HG03457 (cell line): ENCODE results near the gene ADAMTS14.

Source experiments
- ATAC-seq: cut with Tn5 transposase; IDR thresholded peaks from one replicate; pipeline ENCODE4 v1.9.1; 2021; ENCODE audit warnings: moderate number of reproducible peaks; ENCODE audit not compliant: unreplicated experiment

ADAMTS14 gene

DNA sequence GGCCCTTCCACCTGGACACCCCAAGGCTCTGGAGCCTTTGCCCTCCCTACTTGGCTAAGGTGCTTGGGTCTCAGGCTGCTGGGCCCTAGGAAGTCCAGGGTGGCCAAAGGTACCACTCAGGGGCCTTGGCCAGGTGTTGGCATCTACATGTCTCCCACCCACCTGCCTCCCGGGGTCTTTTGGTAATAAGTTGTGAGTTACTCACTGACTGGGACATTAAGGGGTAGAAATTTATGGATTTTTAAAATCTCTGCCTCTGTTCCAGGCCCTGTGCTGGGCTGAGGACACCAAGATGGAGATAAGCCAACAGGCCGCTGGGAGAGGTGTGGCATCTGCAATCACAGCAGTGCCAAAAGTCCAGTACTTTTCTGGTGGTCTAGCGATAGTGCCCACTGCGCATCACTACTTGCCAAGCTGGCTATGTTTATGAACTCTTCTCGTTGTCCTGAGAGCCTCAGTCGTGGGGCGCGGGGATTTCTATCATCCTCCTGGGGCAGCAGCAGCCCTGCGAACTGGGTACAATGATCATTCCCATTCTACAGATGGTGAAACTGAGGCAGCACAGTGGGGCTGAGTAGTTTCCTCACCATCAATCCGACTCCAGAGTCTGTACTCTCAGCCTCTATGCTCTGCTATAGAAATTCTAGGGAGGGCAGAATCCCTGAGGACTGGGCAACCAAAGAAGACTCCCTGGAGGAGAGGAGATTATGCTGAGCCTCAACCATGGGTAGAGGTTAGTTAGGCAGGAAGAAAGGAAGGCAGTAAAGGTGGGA is 76.7 kb downstream of the ADAMTS14 start:
- ATAC-seq: no peak

GRCh38 chr10:70749756-70750155 is 77.5 kb downstream of the ADAMTS14 start:
- no peak for ATAC-seq

DNA sequence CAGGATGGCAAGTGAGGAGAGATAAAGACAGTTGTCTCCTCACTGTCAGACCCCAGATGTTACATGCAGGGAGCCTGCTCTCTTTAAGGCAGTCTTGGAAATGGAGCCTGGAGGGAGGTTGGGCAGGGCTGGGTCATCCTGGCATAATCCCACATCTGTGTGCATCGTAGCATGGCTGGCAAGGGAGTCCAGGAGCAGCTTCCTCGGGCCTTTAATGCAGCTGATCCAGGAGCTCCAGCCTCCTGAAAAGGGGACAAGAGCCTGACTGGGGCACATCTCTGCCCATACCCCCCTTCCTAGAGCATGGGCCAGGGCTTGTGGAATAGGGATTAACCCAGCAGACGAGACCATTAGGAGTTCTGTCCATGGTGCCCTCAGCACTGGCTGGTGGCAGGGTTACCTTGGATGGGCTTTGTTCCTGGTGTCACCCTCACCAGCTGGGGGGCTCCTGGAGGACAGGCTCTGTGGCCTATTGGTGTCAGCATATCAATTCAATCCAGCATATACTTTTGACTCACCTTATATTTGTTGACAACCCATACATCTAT is 77.9 kb downstream of the ADAMTS14 start:
- no peak for ATAC-seq

DNA sequence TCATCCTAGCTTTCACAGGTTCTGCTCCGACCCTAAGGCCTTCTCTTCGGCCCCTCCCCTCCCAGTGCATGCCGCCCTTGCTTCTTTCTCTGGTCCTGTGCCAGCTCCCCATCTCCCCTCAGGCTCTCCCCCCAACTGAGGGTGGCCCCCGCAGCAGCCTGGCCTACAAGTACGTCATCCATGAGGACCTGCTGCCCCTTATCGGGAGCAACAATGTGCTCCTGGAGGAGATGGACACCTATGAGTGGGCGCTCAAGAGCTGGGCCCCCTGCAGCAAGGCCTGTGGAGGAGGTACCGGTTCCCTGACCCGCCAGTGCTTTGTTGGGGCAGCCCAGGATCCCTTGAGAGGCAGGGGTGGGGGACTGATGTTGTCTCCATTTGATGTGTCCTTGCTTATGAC is 79.0 kb downstream of the ADAMTS14 start:
- ATAC-seq: no peak

- ATAC-seq: no peak
Observed at GRCh38 chr10:70751991-70752390, 79.7 kb downstream of the ADAMTS14 start.

DNA sequence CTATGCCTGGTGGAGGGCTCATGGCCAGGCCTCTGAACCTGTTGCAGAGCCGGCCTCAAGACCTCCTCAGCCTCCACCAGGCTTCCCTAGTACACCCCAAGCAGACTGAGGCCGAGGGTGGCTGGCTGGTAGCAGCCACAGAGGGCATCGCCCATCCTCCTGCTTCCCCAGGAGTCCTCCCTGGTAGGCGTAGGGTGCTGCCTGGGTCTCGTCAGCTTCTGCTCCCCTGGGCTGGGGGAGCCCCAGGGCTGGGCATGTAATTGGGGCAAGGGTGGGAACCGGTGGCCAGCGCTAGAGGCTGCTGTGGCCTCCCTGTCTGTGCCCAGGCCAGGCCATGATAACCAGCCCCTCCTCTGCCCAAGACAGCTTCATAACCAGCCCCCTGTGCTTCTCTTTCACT is 80.3 kb downstream of the ADAMTS14 start:
- ATAC-seq: no peak

GRCh38 chr10:70753026-70753663 is 80.8 kb downstream of the ADAMTS14 start:
- no peak for ATAC-seq

GRCh38 chr10:70753841-70754621 is 81.7 kb downstream of the ADAMTS14 start:
- no peak for ATAC-seq

- no peak for ATAC-seq
Observed at GRCh38 chr10:70756700-70757360, 84.5 kb downstream of the ADAMTS14 start.

GRCh38 chr10:70757856-70758255 is 85.5 kb downstream of the ADAMTS14 start:
- no peak for ATAC-seq

GRCh38 chr10:70758757-70759514 is 86.6 kb downstream of the ADAMTS14 start:
- ATAC-seq: no peak

- ATAC-seq: no peak
Observed at GRCh38 chr10:70759781-70760180, 87.5 kb downstream of the ADAMTS14 start.

DNA sequence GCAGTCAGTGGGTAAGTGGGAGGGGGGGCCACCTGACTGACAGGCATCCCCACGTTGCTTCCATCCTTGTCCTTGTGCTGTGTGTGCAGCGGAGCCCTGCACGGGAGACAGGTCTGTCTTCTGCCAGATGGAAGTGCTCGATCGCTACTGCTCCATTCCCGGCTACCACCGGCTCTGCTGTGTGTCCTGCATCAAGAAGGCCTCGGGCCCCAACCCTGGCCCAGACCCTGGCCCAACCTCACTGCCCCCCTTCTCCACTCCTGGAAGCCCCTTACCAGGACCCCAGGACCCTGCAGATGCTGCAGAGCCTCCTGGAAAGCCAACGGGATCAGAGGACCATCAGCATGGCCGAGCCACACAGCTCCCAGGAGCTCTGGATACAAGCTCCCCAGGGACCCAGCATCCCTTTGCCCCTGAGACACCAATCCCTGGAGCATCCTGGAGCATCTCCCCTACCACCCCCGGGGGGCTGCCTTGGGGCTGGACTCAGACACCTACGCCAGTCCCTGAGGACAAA is 88.0 kb downstream of the ADAMTS14 start:
- no peak for ATAC-seq

DNA sequence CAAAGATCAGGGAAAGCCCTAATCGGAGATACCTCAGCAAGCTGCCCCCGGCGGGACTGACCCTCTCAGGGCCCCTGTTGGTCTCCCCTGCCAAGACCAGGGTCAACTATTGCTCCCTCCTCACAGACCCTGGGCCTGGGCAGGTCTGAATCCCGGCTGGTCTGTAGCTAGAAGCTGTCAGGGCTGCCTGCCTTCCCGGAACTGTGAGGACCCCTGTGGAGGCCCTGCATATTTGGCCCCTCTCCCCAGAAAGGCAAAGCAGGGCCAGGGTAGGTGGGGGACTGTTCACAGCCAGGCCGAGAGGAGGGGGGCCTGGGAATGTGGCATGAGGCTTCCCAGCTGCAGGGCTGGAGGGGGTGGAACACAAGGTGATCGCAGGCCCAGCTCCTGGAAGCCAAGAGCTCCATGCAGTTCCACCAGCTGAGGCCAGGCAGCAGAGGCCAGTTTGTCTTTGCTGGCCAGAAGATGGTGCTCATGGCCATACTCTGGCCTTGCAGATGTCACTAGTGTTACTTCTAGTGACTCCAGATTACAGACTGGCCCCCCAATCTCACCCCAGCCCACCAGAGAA is 88.8 kb downstream of the ADAMTS14 start:
- no peak for ATAC-seq

GRCh38 chr10:70761727-70762350 is 89.5 kb downstream of the ADAMTS14 start:
- no peak for ATAC-seq

- ATAC-seq: no peak
Observed at GRCh38 chr10:70762441-70763175, 90.3 kb downstream of the ADAMTS14 start.

DNA sequence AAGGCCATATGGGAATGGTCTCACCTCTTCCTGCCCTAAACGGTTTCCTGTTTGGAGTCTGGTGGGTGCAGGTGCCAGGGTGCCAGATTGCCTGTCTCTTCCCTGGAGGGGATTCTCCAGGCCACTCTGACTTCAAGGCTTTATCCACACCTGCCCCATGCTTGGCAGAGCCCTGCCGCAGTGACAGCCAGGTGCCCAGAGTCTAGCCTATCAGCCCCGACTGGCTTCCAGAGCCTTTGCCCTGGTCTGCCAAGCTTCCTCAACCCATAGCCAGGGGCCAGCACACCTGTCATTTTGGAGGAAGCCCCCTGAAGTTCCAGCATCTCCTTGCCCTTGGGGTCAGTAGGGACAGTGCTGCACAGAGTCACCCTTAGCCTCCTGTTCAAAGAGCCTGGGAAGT is 91.3 kb downstream of the ADAMTS14 start:
- no peak for ATAC-seq

GRCh38 chr10:70765794-70766594 is 93.7 kb downstream of the ADAMTS14 start:
- ATAC-seq: no peak
